ENCODE results near the gene GAR1.

GRCh38 chr4:109810552-109811387 lies 4.8 kb upstream of the GAR1 start:
- no peak for TF ChIP-seq POLR2AphosphoS5 (IDR thresholded peaks at IDR 0.05; ENCODE audit: borderline replicate concordance, low read depth, low read length)
- TF ChIP-seq EZH2 (IDR thresholded peaks at IDR 0.05), result no peak
- no peak for TF ChIP-seq FOXP2 (optimal IDR thresholded peaks at IDR 0.05; ENCODE audit: control extremely low read depth, extremely low read length, insufficient read depth)

All from SK-N-MC (cell line).